ENCODE data around the gene TGFBRAP1.

DNA sequence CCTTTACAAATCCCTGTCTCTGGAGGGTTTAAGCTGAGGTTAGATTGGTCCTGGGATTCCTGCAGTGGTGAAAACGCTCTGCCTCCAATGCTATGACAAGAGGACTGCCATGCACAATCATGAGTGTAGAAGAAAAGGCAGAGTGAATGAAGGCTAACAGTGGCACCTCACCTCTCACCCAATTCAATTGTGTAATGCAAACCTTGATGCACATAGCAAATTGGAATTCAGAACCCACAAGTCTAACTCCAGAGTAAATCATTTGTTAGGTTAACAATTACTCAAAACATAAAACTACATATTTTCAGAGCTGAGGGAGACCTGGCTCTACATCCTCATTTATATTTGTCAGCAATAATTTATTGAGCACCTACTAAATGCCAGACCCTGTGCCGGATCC is 1.8 kb downstream of the TGFBRAP1 start:
- TF ChIP-seq, protein P1, sequence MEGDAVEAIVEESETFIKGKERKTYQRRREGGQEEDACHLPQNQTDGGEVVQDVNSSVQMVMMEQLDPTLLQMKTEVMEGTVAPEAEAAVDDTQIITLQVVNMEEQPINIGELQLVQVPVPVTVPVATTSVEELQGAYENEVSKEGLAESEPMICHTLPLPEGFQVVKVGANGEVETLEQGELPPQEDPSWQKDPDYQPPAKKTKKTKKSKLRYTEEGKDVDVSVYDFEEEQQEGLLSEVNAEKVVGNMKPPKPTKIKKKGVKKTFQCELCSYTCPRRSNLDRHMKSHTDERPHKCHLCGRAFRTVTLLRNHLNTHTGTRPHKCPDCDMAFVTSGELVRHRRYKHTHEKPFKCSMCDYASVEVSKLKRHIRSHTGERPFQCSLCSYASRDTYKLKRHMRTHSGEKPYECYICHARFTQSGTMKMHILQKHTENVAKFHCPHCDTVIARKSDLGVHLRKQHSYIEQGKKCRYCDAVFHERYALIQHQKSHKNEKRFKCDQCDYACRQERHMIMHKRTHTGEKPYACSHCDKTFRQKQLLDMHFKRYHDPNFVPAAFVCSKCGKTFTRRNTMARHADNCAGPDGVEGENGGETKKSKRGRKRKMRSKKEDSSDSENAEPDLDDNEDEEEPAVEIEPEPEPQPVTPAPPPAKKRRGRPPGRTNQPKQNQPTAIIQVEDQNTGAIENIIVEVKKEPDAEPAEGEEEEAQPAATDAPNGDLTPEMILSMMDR (IDR thresholded peaks at IDR 0.05) = no peak
- TF ChIP-seq EP300 (IDR thresholded peaks at IDR 0.05; ENCODE audit: low read depth) = no peak
- TF ChIP-seq POLR2A (IDR thresholded peaks at IDR 0.05) = no peak

Data from transverse colon (tissue), 3 donors.